ENCODE results near the gene AMBN. TPM values are rescaled to one million over a fixed set of nuclear protein-coding genes. Genes with fewer than 3 reads are reported as not detected.

The AMBN gene
- total RNA-seq, 1 donor from 2014 or later, result not detected

DNA sequence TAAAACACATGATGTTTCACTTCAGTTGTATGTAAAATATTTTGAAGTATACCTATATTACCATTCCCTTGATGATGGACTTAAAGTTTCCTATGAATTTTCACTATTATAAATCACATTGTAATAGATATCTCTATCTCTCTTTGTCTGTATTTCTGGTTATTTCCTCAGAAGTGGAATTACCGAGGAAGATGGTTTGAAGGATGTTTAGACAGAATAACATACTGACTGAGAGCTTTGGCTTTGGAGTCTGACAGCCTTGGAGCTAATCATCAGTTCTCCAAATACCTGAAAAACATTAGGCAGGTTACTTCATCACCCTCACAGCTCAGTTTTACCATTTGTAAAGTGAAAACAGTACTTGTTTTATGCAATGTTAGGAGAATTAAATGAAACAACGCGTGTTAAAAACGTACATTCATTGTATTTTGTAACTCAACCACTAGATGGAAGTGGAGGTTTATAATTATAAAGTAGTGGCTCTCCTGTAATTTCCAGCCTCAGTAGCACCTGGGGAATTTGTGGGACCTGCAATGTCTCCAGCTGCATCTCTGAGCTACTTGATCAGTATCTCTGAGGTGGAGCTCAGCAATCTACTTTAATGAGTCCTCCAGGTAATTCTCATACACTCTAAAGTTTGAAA is 59.9 kb downstream of the AMBN start:
- intact Hi-C loops (cut with DNase I), result loop anchor here (5.0 to 10.0 kb wide), 2 partner anchors 355 to 1063 kb away; no protein-coding TSS in a partner anchor
- DNase-seq (ENCODE audit: missing footprints) (no peak), ATAC-seq (peak; percentile 46)

DNA sequence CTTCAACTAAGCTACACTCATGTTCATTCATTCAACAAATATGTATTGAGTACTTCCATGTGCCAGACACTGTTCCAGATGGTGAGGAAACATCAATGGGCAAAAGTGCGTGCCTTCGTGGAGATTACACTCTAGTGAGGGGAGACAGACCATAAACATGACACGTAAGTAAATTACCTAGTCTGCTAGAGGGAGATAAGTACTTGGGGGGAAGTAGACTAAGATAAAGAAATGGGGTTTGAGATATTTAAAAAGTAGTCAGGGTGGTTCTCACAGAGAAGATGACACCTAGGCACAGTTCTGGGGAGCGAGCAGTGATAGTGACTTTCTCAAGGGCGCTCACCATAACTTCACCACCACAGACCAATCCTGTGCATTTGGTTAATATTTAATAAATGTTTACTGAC is 62.6 kb downstream of the AMBN start:
- no peak for DNase-seq (ENCODE audit: missing footprints)
- intact Hi-C loops (cut with DNase I), result loop anchor here (5.0 to 10.0 kb wide), 2 partner anchors 353 to 1060 kb away; no protein-coding TSS in a partner anchor
- ATAC-seq, result no peak

Other genes with a start within 250 kb of the AMBN start
- gene SMR3A, start 231.5 kb upstream of the AMBN start, total RNA-seq, result not detected
- gene SMR3B, start 209.1 kb upstream of the AMBN start, total RNA-seq, result not detected
- gene OPRPN, start 194.3 kb upstream of the AMBN start, total RNA-seq, result not detected
- not detected for gene MUC7, start 120.1 kb upstream of the AMBN start, total RNA-seq
- gene AMTN, start 73.7 kb upstream of the AMBN start, total RNA-seq, result not detected
- 3.5 TPM for gene ENAM, start 36.5 kb downstream of the AMBN start, total RNA-seq
- 6.5 TPM for gene JCHAIN, start 74.3 kb downstream of the AMBN start, total RNA-seq
- gene UTP3, start 96.3 kb downstream of the AMBN start, total RNA-seq, result 14.8 TPM
- 23.0 TPM for gene RUFY3, start 129.7 kb downstream of the AMBN start, total RNA-seq
- 96.8 TPM for gene GRSF1, start 247.6 kb downstream of the AMBN start, total RNA-seq